Astrocyte (in vitro differentiated cells and primary cell): ENCODE measurements around the gene SF1.

Source experiments
- CTCF ChIP-seq: IDR thresholded peaks from 2 replicates; pipeline ENCODE4 v1.5.1; 2011; ENCODE audit warnings: low read depth, mild to moderate bottlenecking, inconsistent platforms, low read length, moderate library complexity; ENCODE audit not compliant: insufficient read depth
- EZH2 ChIP-seq: IDR thresholded peaks from 2 replicates; pipeline ENCODE4 v1.6.1; 2012; ENCODE audit warnings: mild to moderate bottlenecking, low read length, inconsistent platforms; ENCODE audit not compliant: insufficient read depth

GRCh38 chr11:64735725-64736259, 42.5 kb downstream of the SF1 start:
- TF ChIP-seq CTCF: no peak
- no peak for TF ChIP-seq EZH2
